Keratinocyte (primary cell): ENCODE measurements around the gene TFPI.
A peak's percentile ranks its signal among the peaks of the same experiment; 100 is the strongest.

Source experiments
- CTCF ChIP-seq, 3 experiments: IDR thresholded peaks in 1 of 3; conservative IDR thresholded peaks in 1 of 3; optimal IDR thresholded peaks in 1 of 3; 2 replicates in 2 of 3; 3 replicates in 1 of 3; pipeline versions ENCODE3 to v1.5.1; 2011; ENCODE audit warnings: low read length in 3 of 3, mild to moderate bottlenecking in 3 of 3, moderate library complexity in 2 of 3, control low read depth in 1 of 3, inconsistent platforms in 1 of 3; ENCODE audit not compliant: insufficient read depth in 2 of 3; ENCODE audit errors: extremely low read depth in 1 of 3
- EZH2 ChIP-seq: IDR thresholded peaks from one replicate; pipeline ENCODE4 v1.6.1; 2012; ENCODE audit warnings: inconsistent platforms, mild to moderate bottlenecking, low read length, moderate library complexity

- TF ChIP-seq CTCF (optimal IDR thresholded peaks at IDR 0.05 in 1 of 3, IDR thresholded peaks at IDR 0.05 in 1 of 3, conservative IDR thresholded peaks at IDR 0.05 in 1 of 3; ENCODE audit: extremely low read depth in 1 of 3, insufficient read depth in 2 of 3, low read length in 3 of 3) (peak; percentile 41 to 61 (median 54)), EZH2 (no peak)
Measured at GRCh38 chr2:187581125-187581896, 27.1 kb upstream of the TFPI start.
